Stomach (tissue), 4 donors: ENCODE measurements around the gene FREM2.
A peak's percentile ranks its signal among the peaks of the same experiment; 100 is the strongest.

Experiments used
- CTCF ChIP-seq, 7 experiments: fragments of 450-650 bp in 4 of 7; fragments of 200-600 bp in 3 of 7; sonication (generic) in 3 of 7; IDR thresholded peaks; one replicate each; pipeline ENCODE4 v1.5.1; 2016 to 2019; ENCODE audit warnings: antibody characterized with exemption in 7 of 7, control low read depth in 2 of 7, mild to moderate bottlenecking in 1 of 7
- EP300 ChIP-seq: sonication (generic); formaldehyde crosslinking; IDR thresholded peaks from one replicate; pipeline ENCODE4 v1.6.1; 2017; ENCODE audit warnings: antibody characterized with exemption
- POLR2A ChIP-seq, 4 donors: fragments of 450-650 bp; IDR thresholded peaks; one replicate each; pipeline ENCODE4 v1.6.1; 2016; ENCODE audit warnings: antibody characterized with exemption in 4 of 4, control low read depth in 2 of 4, mild to moderate bottlenecking in 1 of 4, moderate library complexity in 1 of 4

GRCh38 chr13:38763446-38764381 is 76.8 kb downstream of the FREM2 start:
- peak in 4 of 7 experiments; percentile 31 to 60 (median 44) for TF ChIP-seq CTCF (IDR thresholded peaks at IDR 0.05)
- TF ChIP-seq POLR2A (IDR thresholded peaks at IDR 0.05), result no peak
- no peak for TF ChIP-seq EP300
